SK-N-SH (cell line): Measurements from ENCODE around the gene MYL6B. TPM values are rescaled to one million over a fixed set of nuclear protein-coding genes. Genes with fewer than 3 reads are reported as not detected.
A peak's percentile ranks its signal among the peaks of the same experiment; 100 is the strongest.

Source experiments
- CTCF ChIA-PET: fragments of 300-600, 350-600 bp; formaldehyde crosslinking; extraction: SDS; loops from one replicate; lab custom pipeline; 2021; lab: Yijun Ruan, JAX
- POLR2A ChIA-PET: fragments of 350-600 bp; sonication (Branson Sonifier 250); formaldehyde crosslinking; extraction: SDS; loops from one replicate; lab custom pipeline; 2020; ENCODE audit warnings: antibody characterized with exemption, inconsistent platforms; lab: Yijun Ruan, JAX
- DNase-seq: peaks from one replicate; pipeline ENCODE4 v3.0.0; 2012
- H2AFZ ChIP-seq: fragments of 200-600 bp; sonication (generic); 2 replicates; pipeline ENCODE4 v1.8.1; 2016; ENCODE audit warnings: antibody characterized with exemption, mild to moderate bottlenecking, low read depth
- H3F3A ChIP-seq: fragments of 200-600 bp; sonication (generic); replicated peaks from 2 replicates; pipeline ENCODE3; 2016; ENCODE audit warnings: antibody characterized with exemption, mild to moderate bottlenecking; ENCODE audit not compliant: insufficient read depth
- H3K27ac ChIP-seq, 2 experiments: fragments of 200-500 bp in 1 of 2; fragments of 200-600 bp in 1 of 2; sonication (Bioruptor generic) in 1 of 2; sonication (generic), shearing (Covaris generic) in 1 of 2; 2 replicates each; pipeline versions ENCODE4 v1.5.1 to v1.6.1; 2014 to 2016; ENCODE audit warnings: low read depth in 2 of 2, inconsistent platforms in 1 of 2, low read length in 1 of 2, mild to moderate bottlenecking in 1 of 2, mixed read lengths in 1 of 2
- H3K27me3 ChIP-seq: fragments of 200-600 bp; sonication (generic), shearing (Covaris generic); 2 replicates; pipeline ENCODE4 v1.6.1; 2016; ENCODE audit warnings: mixed run types; ENCODE audit not compliant: insufficient read depth
- H3K36me3 ChIP-seq, 2 experiments: fragments of 200-500 bp in 1 of 2; fragments of 200-600 bp in 1 of 2; sonication (Bioruptor generic) in 1 of 2; sonication (generic) in 1 of 2; replicated peaks in 1 of 2; 2 replicates each; pipeline versions ENCODE3 to v1.5.1; 2014 to 2016; ENCODE audit warnings: low read length in 1 of 2, mild to moderate bottlenecking in 1 of 2; ENCODE audit not compliant: insufficient read depth in 2 of 2, control insufficient read depth in 1 of 2
- H3K4me1 ChIP-seq, 2 experiments: fragments of 200-500 bp in 1 of 2; fragments of 200-600 bp in 1 of 2; sonication (Bioruptor generic) in 1 of 2; sonication (generic), shearing (Covaris generic) in 1 of 2; 2 replicates each; pipeline versions ENCODE4 v1.5.1 to v1.6.1; 2014 to 2016; ENCODE audit warnings: low read depth in 1 of 2, low read length in 1 of 2, mixed run types in 1 of 2; ENCODE audit not compliant: insufficient read depth in 2 of 2, control insufficient read depth in 1 of 2
- H3K4me2 ChIP-seq: fragments of 200-600 bp; sonication (generic), shearing (Covaris generic); 2 replicates; pipeline ENCODE4 v1.6.1; 2017; ENCODE audit warnings: mixed run types
- H3K4me3 ChIP-seq, 2 experiments: fragments of 200-500 bp in 1 of 2; fragments of 200-600 bp in 1 of 2; sonication (Bioruptor generic) in 1 of 2; sonication (generic), shearing (Covaris generic) in 1 of 2; 2 replicates each; pipeline versions ENCODE4 v1.5.1 to v1.8.1; 2014 to 2016; ENCODE audit warnings: low read depth in 2 of 2, inconsistent platforms in 1 of 2, low read length in 1 of 2, mild to moderate bottlenecking in 1 of 2, mixed read lengths in 1 of 2, moderate library complexity in 1 of 2
- H3K79me2 ChIP-seq: fragments of 200-600 bp; sonication (generic); 2 replicates; pipeline ENCODE4 v1.8.1; 2017; ENCODE audit warnings: mild to moderate bottlenecking; ENCODE audit not compliant: insufficient read depth
- H3K9ac ChIP-seq: fragments of 200-600 bp; sonication (generic); 2 replicates; pipeline ENCODE4 v1.6.1; 2017; ENCODE audit warnings: mixed run types
- H3K9me2 ChIP-seq: fragments of 200-600 bp; sonication (generic); 2 replicates; pipeline ENCODE4 v1.6.1; 2017; ENCODE audit warnings: mixed run types
- H3K9me3 ChIP-seq: fragments of 200-600 bp; sonication (generic); 2 replicates; pipeline ENCODE4 v1.6.1; 2017; ENCODE audit warnings: mixed run types, mild to moderate bottlenecking, moderate library complexity
- H4K20me1 ChIP-seq: fragments of 200-600 bp; sonication (generic); 2 replicates; pipeline ENCODE4 v1.6.1; 2017; ENCODE audit warnings: mild to moderate bottlenecking, mixed run types; ENCODE audit not compliant: insufficient read depth
- CHD2 ChIP-seq: fragments of 150-350 bp; IDR thresholded peaks from 2 replicates; pipeline ENCODE4 v1.6.1; 2018; ENCODE audit warnings: low read length; ENCODE audit not compliant: partially characterized antibody
- EZH2phosphoT487 ChIP-seq: fragments of 200-600 bp; sonication (generic); IDR thresholded peaks from 2 replicates; pipeline ENCODE4 v1.6.1; 2017; ENCODE audit warnings: low read depth, mixed run types, mild to moderate bottlenecking, antibody characterized with exemption, moderate library complexity, borderline replicate concordance
- FOXJ3 ChIP-seq: sonication (generic); formaldehyde crosslinking; IDR thresholded peaks from 2 replicates; pipeline ENCODE4 v1.5.1; 2020; ENCODE audit warnings: mild to moderate bottlenecking, missing genetic modification reagents
- GATA2 ChIP-seq: sonication (generic); formaldehyde crosslinking; IDR thresholded peaks from 2 replicates; pipeline ENCODE4 v1.5.0; 2020; ENCODE audit warnings: mild to moderate bottlenecking, missing genetic modification reagents
- JUND ChIP-seq: IDR thresholded peaks from 2 replicates; pipeline ENCODE4 v1.4.0; 2012
- MXI1 ChIP-seq: IDR thresholded peaks from 2 replicates; pipeline ENCODE4 v1.6.1; 2012; ENCODE audit warnings: mild to moderate bottlenecking, low read depth, low read length, improper control_type of control experiment
- NFIC ChIP-seq: IDR thresholded peaks from 2 replicates; pipeline ENCODE4 v1.4.0; 2012; ENCODE audit warnings: borderline replicate concordance
- NRF1 ChIP-seq: IDR thresholded peaks from 2 replicates; pipeline ENCODE4 v1.6.1; 2012; ENCODE audit warnings: low read depth, mild to moderate bottlenecking, low read length
- RCOR1 ChIP-seq: fragments of 150-350 bp; IDR thresholded peaks from 2 replicates; pipeline ENCODE4 v1.6.1; 2017; ENCODE audit warnings: antibody characterized with exemption, low read length
- RXRA ChIP-seq: IDR thresholded peaks from 2 replicates; pipeline ENCODE4 v1.4.0; 2012; ENCODE audit warnings: low read depth, mild to moderate bottlenecking, borderline replicate concordance
- TEAD4 ChIP-seq: IDR thresholded peaks from 2 replicates; pipeline ENCODE4 v1.4.0; 2012; ENCODE audit warnings: mild to moderate bottlenecking, borderline replicate concordance; ENCODE audit not compliant: insufficient read depth
- USF1 ChIP-seq: IDR thresholded peaks from 2 replicates; pipeline ENCODE4 v1.4.0; 2012; ENCODE audit warnings: low read depth, borderline replicate concordance
- WGBS: methylation state at CpG from one replicate; pipeline ENCODE4 v1.1.6; 2017; ENCODE audit warnings: low lambda C conversion rate; 5-methylcytosine and 5-hydroxymethylcytosine counted together
- polyA plus RNA-seq, 3 experiments: library from polyadenylated mRNA; depleted of rRNA; stranded (reverse); fragments of >200 nt; gene quantifications; 2 replicates each; pipeline ENCODE4 v1.2.3, GENCODE V29; 2012
- TF ChIP-seq, protein P1 (sequence below): fragments of 150-350 bp; IDR thresholded peaks from 2 replicates; pipeline ENCODE4 v1.6.1; 2016; ENCODE audit warnings: mild to moderate bottlenecking, low read depth, low read length
- TF ChIP-seq, protein P2 (sequence below): IDR thresholded peaks from 2 replicates; pipeline ENCODE4 v1.4.0; 2012; ENCODE audit warnings: low read depth, borderline replicate concordance
- TF ChIP-seq, protein P3 (sequence below): fragments of 200-600 bp; sonication (generic); IDR thresholded peaks from 2 replicates; pipeline ENCODE4 v1.6.1; 2017; ENCODE audit warnings: antibody characterized with exemption, mild to moderate bottlenecking, moderate library complexity

MYL6B gene
- polyA plus RNA-seq, 1 of the 3 experiments (the other 2 are of a cell fraction): 234 TPM

DNA sequence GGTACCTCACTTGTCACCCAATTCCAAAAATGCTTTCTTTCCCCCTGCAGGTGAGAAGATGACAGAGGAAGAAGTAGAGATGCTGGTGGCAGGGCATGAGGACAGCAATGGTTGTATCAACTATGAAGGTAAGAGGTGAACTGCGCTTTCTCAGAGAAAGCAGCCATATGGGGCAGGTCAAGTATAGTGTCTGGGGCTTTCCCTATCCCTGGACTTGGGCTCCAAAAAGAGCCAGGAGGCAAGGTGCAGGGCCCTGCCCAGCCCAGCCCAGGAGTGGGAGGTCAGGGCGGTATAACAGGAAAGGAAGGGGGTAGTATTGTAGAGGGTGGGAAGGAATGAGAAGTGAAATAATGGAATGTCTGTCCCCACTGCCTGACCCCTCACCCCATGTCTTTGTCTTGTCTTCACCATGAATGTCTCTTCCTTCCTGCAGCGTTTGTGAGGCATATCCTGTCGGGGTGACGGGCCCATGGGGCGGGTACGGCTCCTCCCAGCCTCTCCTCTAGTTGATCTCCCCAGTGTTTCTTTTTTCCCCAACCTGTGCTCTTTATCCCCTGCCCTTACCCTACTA is 7.9 kb downstream of the MYL6B start (continued):
- TF ChIP-seq, protein P1, sequence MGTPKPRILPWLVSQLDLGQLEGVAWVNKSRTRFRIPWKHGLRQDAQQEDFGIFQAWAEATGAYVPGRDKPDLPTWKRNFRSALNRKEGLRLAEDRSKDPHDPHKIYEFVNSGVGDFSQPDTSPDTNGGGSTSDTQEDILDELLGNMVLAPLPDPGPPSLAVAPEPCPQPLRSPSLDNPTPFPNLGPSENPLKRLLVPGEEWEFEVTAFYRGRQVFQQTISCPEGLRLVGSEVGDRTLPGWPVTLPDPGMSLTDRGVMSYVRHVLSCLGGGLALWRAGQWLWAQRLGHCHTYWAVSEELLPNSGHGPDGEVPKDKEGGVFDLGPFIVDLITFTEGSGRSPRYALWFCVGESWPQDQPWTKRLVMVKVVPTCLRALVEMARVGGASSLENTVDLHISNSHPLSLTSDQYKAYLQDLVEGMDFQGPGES: no peak
- TF ChIP-seq FOXJ3 (CRISPR knock-in tag) (no peak), RXRA (no peak), EZH2phosphoT487 (no peak)

DNA sequence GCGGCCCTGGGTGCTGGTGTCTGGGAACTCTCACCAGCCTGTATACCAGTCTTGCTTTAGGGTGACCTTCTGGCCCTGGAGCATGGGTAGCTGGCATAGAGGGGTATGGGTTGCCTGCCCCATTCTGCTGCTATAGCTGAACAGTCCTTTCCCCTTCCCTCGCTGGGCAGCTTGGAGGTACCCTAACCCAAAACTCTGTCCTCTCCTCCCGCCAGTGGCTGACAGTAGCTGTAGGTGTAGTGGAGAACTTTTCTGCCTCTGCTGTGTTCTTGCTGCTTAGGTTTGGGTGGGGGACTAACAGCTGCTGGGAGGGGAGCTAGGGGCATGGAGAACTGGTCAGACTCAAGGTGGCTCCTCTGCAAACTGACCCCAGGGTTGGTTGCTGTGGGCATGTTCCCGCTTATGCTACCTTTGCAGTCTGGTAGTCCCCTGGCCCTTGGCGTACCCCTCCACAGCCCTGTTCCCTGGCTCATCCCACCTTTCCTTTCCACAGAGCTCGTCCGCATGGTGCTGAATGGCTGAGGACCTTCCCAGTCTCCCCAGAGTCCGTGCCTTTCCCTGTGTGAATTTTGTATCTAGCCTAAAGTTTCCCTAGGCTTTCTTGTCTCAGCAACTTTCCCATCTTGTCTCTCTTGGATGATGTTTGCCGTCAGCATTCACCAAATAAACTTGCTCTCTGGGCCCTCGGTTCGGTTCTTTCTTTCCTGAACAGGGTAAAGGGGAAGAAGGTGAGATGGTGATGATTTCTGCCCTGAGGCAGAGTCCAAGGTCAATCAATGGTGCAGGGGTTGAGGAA is 8.7 kb downstream of the MYL6B start:
- peaks cover 53% of the 10 kb centered on the region for H3K79me2 ChIP-seq
- H2AFZ ChIP-seq: no peak overlapping the region
- H3K9me3 ChIP-seq: no peaks in the 10 kb centered on the region
- TF ChIP-seq RXRA (no peak), NRF1 (no peak), JUND (no peak), USF1 (no peak), GATA2 (CRISPR knock-in tag) (no peak), TEAD4 (no peak), MXI1 (no peak), NFIC (no peak), FOXJ3 (CRISPR knock-in tag) (no peak), EZH2phosphoT487 (no peak), CHD2 (no peak), RCOR1 (no peak)
- TF ChIP-seq, protein P2, sequence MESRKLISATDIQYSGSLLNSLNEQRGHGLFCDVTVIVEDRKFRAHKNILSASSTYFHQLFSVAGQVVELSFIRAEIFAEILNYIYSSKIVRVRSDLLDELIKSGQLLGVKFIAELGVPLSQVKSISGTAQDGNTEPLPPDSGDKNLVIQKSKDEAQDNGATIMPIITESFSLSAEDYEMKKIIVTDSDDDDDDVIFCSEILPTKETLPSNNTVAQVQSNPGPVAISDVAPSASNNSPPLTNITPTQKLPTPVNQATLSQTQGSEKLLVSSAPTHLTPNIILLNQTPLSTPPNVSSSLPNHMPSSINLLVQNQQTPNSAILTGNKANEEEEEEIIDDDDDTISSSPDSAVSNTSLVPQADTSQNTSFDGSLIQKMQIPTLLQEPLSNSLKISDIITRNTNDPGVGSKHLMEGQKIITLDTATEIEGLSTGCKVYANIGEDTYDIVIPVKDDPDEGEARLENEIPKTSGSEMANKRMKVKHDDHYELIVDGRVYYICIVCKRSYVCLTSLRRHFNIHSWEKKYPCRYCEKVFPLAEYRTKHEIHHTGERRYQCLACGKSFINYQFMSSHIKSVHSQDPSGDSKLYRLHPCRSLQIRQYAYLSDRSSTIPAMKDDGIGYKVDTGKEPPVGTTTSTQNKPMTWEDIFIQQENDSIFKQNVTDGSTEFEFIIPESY: no peak
- TF ChIP-seq, protein P1: no peak
- TF ChIP-seq, protein P3, sequence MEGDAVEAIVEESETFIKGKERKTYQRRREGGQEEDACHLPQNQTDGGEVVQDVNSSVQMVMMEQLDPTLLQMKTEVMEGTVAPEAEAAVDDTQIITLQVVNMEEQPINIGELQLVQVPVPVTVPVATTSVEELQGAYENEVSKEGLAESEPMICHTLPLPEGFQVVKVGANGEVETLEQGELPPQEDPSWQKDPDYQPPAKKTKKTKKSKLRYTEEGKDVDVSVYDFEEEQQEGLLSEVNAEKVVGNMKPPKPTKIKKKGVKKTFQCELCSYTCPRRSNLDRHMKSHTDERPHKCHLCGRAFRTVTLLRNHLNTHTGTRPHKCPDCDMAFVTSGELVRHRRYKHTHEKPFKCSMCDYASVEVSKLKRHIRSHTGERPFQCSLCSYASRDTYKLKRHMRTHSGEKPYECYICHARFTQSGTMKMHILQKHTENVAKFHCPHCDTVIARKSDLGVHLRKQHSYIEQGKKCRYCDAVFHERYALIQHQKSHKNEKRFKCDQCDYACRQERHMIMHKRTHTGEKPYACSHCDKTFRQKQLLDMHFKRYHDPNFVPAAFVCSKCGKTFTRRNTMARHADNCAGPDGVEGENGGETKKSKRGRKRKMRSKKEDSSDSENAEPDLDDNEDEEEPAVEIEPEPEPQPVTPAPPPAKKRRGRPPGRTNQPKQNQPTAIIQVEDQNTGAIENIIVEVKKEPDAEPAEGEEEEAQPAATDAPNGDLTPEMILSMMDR: no peak
- peak overlapping the region; percentile 82 to 87 for H3K4me3 ChIP-seq
- H3F3A ChIP-seq: peaks cover 66% of the 10 kb centered on the region
- ChIA-PET POLR2A (interaction anchor here (0.6 to 2.1 kb wide), 7 partner anchors 9 to 103 kb away, joined by 3 to 12 read pairs (median 3); partner anchors contain the start of genes ESYT1 and ZC3H10), CTCF (interaction anchor here (0.8 to 7.8 kb wide), 11 partner anchors 9 to 97 kb away, joined by 3 to 60 read pairs (median 3); partner anchors contain the start of genes ANKRD52, ESYT1, MYL6B and RNF41)
- peak overlapping the region; percentile 97 for H3K4me2 ChIP-seq
- H4K20me1 ChIP-seq: peaks cover 42% of the 10 kb centered on the region
- H3K9ac ChIP-seq: peak overlapping the region; percentile 94
- H3K27ac ChIP-seq: peak overlapping the region; percentile 1 to 82; a peak in 3 of 4 replicates
- peaks cover 23 to 28% of the 10 kb centered on the region in 2 experiments; a peak in 3 of 4 replicates for H3K4me1 ChIP-seq
- peaks cover 52 to 54% of the 10 kb centered on the region in 2 experiments for H3K36me3 ChIP-seq
- 98% methylated on average over 11 of the region's 11 CpGs for WGBS
- H3K9me2 ChIP-seq: no peaks in the 10 kb centered on the region
- no peak for DNase-seq
- no peaks in the 10 kb centered on the region for H3K27me3 ChIP-seq
